SU-DHL-6 (cell line): ENCODE data around the gene LDB3.

Source experiments
- H2AFZ ChIP-seq: fragments of 200-600 bp; sonication (generic); 2 replicates; pipeline ENCODE4 v1.6.1; 2014; ENCODE audit warnings: low read depth, mild to moderate bottlenecking, moderate library complexity, mixed read lengths, antibody characterized with exemption, low read length; ENCODE audit not compliant: severe bottlenecking
- H3F3A ChIP-seq: fragments of 200-600 bp; shearing (Covaris generic); 2 replicates; pipeline ENCODE4 v1.6.0; 2016; ENCODE audit warnings: antibody characterized with exemption, mild to moderate bottlenecking; ENCODE audit not compliant: insufficient read depth
- H3K27ac ChIP-seq: fragments of 200-600 bp; sonication (generic); 2 replicates; pipeline ENCODE4 v1.5.1; 2016; ENCODE audit warnings: low read depth, mild to moderate bottlenecking, low read length, moderate library complexity, mixed read lengths
- H3K27me3 ChIP-seq: fragments of 200-600 bp; sonication (generic), shearing (Covaris generic); 2 replicates; pipeline ENCODE4 v1.6.0; 2014; ENCODE audit warnings: mild to moderate bottlenecking, low read length
- H3K36me3 ChIP-seq: fragments of 200-600 bp; sonication (generic); 2 replicates; pipeline ENCODE4 v1.6.1; 2014; ENCODE audit warnings: mild to moderate bottlenecking, low read length, mixed read lengths
- H3K4me2 ChIP-seq: fragments of 300-600, 200-600 bp; shearing (Covaris generic), sonication (generic); 2 replicates; pipeline ENCODE4 v1.6.0; 2014; ENCODE audit warnings: low read length, low read depth, mild to moderate bottlenecking; ENCODE audit not compliant: poor library complexity, severe bottlenecking
- H3K4me3 ChIP-seq: fragments of 200-600 bp; sonication (generic); 2 replicates; pipeline ENCODE4 v1.5.1; 2014; ENCODE audit warnings: antibody characterized with exemption, low read length, mild to moderate bottlenecking, mixed read lengths; ENCODE audit not compliant: insufficient read depth, poor library complexity, severe bottlenecking
- H3K79me2 ChIP-seq: fragments of 200-600 bp; sonication (generic); 2 replicates; pipeline ENCODE4 v1.6.1; 2014; ENCODE audit warnings: mild to moderate bottlenecking, low read length, moderate library complexity; ENCODE audit not compliant: insufficient read depth
- H3K9ac ChIP-seq: fragments of 200-600 bp; sonication (generic); 2 replicates; pipeline ENCODE4 v1.7.0; 2014; ENCODE audit warnings: mild to moderate bottlenecking, low read length
- H3K9me2 ChIP-seq: fragments of 200-600 bp; sonication (generic); replicated peaks from 2 replicates; pipeline ENCODE4 v1.6.1; 2014; ENCODE audit warnings: low read length; ENCODE audit not compliant: insufficient read depth
- H3K9me3 ChIP-seq: fragments of 200-600 bp; sonication (generic); 2 replicates; pipeline ENCODE4 v1.6.1; 2014; ENCODE audit warnings: low read length, mixed read lengths; ENCODE audit not compliant: insufficient read depth
- H4K20me1 ChIP-seq: fragments of 200-600 bp; sonication (generic); 2 replicates; pipeline ENCODE4 v1.6.1; 2014; ENCODE audit warnings: low read depth, mild to moderate bottlenecking, antibody characterized with exemption, low read length, moderate library complexity, mixed read lengths
- EZH2phosphoT487 ChIP-seq: fragments of 200-600 bp; sonication (generic), shearing (Covaris generic); conservative IDR thresholded peaks from 2 replicates; pipeline ENCODE4 v1.6.1; 2018; ENCODE audit warnings: mild to moderate bottlenecking, antibody characterized with exemption, low read length, moderate library complexity, mixed read lengths
- TF ChIP-seq, protein P1 (sequence below): fragments of 200-600 bp; sonication (generic); IDR thresholded peaks from one replicate; pipeline ENCODE4 v1.5.1; 2017; ENCODE audit warnings: antibody characterized with exemption, mild to moderate bottlenecking, low read length, moderate library complexity; ENCODE audit not compliant: insufficient read depth, poor library complexity, severe bottlenecking

Gene LDB3

DNA sequence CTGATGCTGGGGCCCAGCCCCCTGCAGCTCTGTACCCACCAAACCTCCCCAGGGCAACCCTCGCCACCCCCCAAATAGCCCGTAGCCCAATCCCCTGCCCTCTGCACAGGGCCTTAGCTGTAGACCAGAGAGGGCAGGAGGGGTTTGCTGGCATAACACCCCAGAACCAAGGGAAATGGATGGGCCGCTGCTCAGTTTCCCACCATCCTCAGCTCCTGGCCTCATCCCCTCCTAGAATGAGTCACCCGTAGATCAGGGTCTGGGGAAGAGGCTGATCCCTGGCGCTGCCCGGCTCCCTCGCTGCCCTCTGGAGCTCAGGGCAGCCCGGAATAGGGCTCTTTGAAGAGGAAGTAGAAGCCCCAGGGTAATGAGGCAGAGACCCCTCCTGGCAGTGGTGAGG lies 31.2 kb downstream of the LDB3 start:
- Histone ChIP-seq H3K4me2 (no peak overlapping the region), H3K9ac (no peak overlapping the region), H3K9me3 (no peaks in the 10 kb centered on the region), H3K27ac (no peak overlapping the region), H3F3A (no peaks in the 10 kb centered on the region), H3K36me3 (no peaks in the 10 kb centered on the region), H3K4me3 (no peak overlapping the region), H2AFZ (no peak overlapping the region), H3K9me2 (no peaks in the 10 kb centered on the region), H4K20me1 (no peaks in the 10 kb centered on the region), H3K27me3 (no peaks in the 10 kb centered on the region), H3K79me2 (no peaks in the 10 kb centered on the region)
- no peak for TF ChIP-seq EZH2phosphoT487
- TF ChIP-seq, protein P1, sequence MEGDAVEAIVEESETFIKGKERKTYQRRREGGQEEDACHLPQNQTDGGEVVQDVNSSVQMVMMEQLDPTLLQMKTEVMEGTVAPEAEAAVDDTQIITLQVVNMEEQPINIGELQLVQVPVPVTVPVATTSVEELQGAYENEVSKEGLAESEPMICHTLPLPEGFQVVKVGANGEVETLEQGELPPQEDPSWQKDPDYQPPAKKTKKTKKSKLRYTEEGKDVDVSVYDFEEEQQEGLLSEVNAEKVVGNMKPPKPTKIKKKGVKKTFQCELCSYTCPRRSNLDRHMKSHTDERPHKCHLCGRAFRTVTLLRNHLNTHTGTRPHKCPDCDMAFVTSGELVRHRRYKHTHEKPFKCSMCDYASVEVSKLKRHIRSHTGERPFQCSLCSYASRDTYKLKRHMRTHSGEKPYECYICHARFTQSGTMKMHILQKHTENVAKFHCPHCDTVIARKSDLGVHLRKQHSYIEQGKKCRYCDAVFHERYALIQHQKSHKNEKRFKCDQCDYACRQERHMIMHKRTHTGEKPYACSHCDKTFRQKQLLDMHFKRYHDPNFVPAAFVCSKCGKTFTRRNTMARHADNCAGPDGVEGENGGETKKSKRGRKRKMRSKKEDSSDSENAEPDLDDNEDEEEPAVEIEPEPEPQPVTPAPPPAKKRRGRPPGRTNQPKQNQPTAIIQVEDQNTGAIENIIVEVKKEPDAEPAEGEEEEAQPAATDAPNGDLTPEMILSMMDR: no peak

DNA sequence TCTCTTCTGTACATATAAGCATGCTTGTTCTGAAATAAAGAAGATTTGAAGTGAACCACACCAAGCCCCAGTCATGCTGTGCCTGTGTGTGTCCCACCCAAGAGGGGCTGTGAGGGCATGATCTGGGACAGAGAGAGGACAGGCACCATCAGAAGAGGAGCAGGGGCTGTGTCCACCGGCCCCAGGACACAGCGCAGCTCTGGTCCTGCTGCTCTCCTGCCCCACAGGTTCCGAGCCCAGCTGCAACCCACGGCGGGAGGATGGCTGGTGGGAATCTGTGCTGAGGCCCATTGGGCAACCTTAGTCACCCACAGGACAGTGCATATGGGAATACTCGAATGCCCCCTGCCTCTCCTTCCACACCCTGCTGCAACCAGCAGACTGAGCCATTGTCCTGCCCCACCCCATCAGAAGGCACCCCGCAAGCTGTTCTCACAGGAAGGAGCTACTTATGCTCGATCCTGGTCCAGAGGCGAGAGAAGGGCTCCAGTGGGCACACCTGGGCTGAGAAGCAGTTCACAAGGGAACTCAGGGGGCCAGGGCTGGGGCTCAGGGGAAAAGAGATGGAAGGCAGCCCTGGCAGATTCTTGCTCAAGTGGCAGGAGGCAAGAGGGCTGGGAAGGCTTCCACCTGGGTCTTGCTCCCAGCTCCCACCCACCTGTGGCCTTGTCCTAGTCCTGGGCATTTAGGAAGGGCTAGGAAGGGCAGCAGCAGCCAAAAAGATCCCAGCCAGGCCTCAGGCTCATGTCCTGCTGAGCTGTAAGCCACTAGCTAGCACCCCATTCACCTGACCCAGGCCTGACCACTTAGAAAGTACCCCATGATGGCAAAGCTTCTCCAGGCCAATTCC lies 31.9 kb downstream of the LDB3 start:
- Histone ChIP-seq H3K27ac (no peak overlapping the region), H3K27me3 (no peaks in the 10 kb centered on the region), H2AFZ (no peak overlapping the region), H3K4me3 (no peak overlapping the region), H3K9ac (no peak overlapping the region), H3K9me3 (no peaks in the 10 kb centered on the region), H4K20me1 (no peaks in the 10 kb centered on the region), H3K79me2 (no peaks in the 10 kb centered on the region), H3K4me2 (no peak overlapping the region), H3K36me3 (no peaks in the 10 kb centered on the region), H3K9me2 (no peaks in the 10 kb centered on the region), H3F3A (no peaks in the 10 kb centered on the region)
- TF ChIP-seq, protein P1: no peak
- TF ChIP-seq EZH2phosphoT487: no peak

DNA sequence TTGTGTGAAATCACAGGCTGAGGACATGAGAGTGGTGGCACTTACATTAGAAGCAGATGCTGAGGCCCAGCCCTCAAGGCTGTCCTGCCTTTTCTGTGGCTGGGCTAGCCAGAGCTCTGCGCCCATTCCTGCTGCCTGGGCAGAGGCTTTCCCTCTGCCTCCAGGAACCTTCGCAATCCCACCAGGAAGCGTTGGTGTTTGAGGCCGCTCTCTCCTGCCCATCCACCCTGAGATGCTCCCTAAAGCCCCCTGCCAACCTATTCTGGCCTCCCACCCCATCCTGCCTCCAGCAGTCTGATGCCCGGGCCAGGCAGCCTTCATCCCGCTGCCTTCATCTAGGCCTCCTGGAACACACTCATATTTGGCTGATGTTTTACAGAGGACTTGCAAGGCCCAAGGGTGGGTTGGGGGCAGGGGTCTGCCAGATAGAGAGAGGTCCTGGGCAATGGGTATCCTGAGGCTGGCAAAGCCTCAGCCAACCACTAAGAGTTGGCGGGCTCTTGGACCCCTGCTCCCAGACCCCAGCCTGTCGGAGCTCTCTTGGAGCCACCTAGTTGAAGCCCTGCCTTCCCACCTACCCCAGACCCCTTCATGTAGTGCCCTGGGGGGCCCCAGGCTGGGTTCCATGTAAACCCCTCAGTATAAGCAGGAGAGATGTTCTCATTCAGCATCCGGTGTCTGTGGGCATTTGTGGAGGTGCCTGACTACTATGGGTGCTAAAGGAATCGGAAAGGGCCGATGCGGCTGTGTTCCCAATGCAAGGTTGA lies 32.7 kb downstream of the LDB3 start:
- H3K27ac ChIP-seq: no peak overlapping the region
- no peaks in the 10 kb centered on the region for H3K27me3 ChIP-seq
- H3K4me3 ChIP-seq: no peak overlapping the region
- no peaks in the 10 kb centered on the region for H4K20me1 ChIP-seq
- H3K79me2 ChIP-seq: no peaks in the 10 kb centered on the region
- no peaks in the 10 kb centered on the region for H3K9me2 ChIP-seq
- no peak overlapping the region for H3K9ac ChIP-seq
- TF ChIP-seq, protein P1: no peak
- TF ChIP-seq EZH2phosphoT487: no peak
- H2AFZ ChIP-seq: no peak overlapping the region
- no peak overlapping the region for H3K4me2 ChIP-seq
- H3K36me3 ChIP-seq: no peaks in the 10 kb centered on the region
- H3K9me3 ChIP-seq: no peaks in the 10 kb centered on the region
- no peaks in the 10 kb centered on the region for H3F3A ChIP-seq
